ENCODE measurements around the gene CILP2.
A peak's percentile ranks its signal among the peaks of the same experiment; 100 is the strongest.

Gene CILP2

GRCh38 chr19:19504754-19505668, 33.1 kb upstream of the CILP2 start:
- no peak for DNase-seq (ENCODE audit: low spot score)

DNA sequence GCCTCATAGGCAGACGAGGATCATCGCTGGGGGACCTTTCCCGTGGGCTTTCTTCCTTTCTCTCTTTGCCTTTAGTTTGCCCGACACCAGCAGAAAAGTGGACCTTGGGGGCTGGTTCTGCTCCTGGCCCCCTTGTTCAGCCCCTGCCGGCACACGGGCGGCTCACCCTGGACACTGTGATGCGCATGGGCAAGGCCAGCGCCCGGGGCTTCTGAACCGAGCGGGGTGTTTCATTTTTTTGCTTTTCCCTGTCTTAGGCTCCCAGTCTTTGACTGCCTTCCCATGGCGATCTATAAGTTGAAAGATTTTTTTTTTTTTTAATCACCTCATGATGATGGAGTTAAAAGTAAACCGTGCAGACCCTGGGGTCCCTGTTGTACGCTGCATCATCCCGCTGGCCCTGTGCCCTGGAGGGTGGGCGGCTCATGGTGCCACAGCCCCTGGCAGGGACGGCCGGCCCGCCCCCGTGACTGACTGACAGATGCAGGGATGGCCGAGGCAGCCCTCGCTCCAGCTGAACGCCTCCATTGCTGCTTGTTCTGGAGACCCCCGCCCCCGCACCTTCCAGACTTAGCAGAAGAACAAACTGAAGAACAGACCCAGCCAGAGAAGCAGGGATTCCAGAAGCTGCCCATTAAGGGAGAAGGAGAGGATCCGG, 32.3 kb upstream of the CILP2 start:
- no peak for DNase-seq (ENCODE audit: low spot score)

DNA sequence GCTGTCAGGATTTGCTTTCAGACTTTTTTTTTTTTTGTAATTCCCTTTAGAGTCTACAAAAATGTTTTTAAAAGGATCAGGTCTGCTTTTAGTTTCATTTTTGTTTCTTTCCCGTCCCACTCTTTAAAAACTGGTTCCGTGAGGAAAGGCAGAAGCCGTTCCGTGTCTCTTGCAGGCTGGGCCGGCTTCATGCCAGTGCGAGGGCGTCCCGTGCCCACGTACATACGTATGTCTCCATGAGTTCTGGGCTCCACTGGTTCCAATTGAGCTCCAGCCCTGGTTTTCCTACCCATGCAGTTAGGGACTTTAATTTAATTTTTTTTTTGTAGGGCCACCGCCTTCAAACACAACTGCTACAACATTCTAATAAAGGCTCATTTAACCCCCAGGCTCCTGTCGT, 31.5 kb upstream of the CILP2 start:
- no peak for DNase-seq (ENCODE audit: low spot score)

- DNase-seq (ENCODE audit: low spot score), result no peak
Observed at GRCh38 chr19:19507354-19507753, 30.7 kb upstream of the CILP2 start.

GRCh38 chr19:19508217-19508616, 29.8 kb upstream of the CILP2 start:
- no peak for DNase-seq (ENCODE audit: low spot score)

DNA sequence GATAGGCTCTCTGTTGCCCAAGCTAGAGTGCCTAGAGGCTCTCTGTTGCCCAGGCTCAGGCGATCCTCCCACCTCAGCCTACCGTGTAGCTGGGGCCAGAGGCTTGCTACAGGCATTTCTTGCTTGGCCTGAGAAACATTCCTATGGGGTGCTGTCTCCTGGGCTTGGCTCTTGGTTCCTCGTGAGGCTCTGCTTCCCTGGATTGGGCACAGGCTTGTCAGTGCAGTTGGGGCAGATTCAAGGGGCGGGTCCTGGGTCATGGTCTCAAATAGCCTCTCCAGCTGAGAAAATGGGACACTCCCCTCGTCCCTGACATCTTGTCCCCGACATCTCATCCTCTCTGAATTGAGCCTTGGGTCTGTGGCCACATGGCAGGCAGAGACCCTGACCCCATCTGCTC, 27.6 kb upstream of the CILP2 start:
- DNase-seq (ENCODE audit: low spot score), result no peak

DNA sequence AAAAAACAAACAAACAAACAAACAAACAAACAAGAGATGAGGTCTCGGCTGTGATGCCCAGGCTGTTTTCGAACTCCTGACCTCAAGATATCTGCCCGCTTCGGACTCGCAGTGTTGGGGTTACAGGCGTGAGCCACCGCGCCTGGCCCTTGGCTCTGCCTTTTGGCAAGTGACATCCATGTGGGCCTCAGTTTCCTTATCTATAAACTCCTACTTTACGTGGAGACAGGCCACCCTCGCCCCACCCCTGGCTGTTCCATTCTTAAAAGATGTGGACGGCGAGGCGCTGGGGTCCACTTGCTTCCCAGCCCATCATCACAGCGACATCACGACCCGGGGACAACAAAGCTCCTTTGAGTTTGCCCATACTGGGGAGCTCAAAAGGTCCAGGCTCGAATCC, 24.4 kb upstream of the CILP2 start:
- no peak for DNase-seq (ENCODE audit: low spot score)

DNA sequence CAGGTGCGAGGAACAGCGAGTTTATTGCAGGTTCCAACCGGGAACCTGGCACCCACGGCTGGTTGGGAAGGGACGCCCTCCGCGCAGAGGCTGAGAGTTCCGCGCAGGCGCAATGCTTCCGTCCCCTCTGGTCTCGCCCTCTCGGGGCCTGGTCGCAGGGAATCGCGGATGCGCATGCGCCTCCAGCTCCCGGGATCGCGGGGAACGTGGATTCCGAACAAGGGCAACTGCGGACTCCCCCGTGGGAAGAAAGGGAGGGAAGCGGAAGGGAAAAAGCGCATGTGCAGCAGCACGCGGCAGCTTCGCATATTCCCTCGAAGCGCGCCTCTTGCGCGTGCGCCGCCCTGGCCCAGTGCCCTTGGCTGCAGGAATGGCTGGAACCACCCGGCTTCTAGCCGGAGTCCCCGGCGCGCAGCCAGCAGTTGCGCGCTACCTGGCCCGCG, 23.8 kb upstream of the CILP2 start:
- no peak for DNase-seq (ENCODE audit: low spot score)

- DNase-seq (ENCODE audit: low spot score), result no peak
Observed at GRCh38 chr19:19514881-19515641, 23.0 kb upstream of the CILP2 start, which contains the start of gene TSSK6. TSS of gene TSSK6 (minus strand) at chr19:19515548. CDS start at chr19:19515427, 121 bp downstream.

DNA sequence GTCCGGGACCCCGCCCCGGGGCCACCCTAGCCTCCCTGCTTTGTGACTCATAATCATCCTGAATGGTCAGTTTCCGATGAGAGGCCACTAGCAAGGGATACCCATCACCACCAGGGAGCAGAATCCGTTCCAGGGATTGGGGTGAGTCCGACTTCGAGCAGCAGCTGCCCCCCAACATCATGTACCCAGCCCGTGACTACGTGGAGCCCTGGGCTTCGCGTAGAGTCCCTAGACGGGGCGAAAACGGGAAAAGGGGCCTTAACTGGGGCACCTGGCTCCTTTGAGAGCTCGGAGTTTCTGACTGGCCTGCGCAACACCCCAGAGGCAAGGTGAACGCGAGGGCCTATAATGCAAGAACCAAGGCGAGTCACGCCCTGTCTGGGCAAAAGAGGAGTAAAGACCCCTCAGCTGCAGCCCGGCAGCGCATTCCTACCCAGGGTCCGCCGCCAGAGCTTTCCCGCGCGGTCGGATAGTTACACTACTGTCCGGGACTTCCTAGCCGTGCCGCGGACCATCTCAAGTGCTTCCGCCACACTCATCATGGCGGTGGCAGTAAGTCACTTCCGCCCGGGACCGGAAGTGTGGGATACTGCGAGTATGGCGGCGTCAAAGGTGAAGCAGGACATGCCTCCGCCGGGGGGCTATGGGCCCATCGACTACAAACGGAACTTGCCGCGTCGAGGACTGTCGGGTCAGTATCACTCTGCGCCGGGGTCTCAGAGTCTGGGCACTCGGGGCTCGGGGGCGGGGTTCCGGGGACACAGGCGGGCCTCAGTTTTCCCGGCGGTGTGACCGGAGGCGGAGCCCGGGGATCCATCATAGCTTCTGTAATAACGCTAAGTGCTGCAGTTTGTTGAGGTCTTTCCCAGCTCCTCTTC, 22.2 kb upstream of the CILP2 start, which contains the start of gene NDUFA13:
Gene NDUFA13 (plus strand): TSS at position 584 of the 878 bp plus-strand sequence. CDS start 14 bp downstream, at position 598.
- peak; percentile 93 for DNase-seq (ENCODE audit: low spot score)

DNA sequence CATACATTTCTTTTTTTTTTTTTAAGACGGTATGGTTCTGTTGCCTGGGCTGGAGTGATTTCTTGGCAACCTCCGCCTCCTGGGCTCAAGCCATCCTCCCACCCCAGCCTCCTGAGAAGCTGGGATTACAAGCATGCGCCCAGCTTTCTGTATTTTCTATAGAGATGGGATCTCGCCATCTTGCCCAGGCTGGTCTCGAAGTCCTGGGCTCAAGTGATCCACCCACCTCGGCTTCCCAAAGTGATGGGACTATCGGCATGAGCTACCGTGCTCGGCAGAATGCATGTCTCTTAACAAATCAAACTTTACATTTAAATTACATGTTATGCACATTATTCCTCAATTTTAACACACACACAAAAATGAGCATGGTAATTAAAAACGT, 20.8 kb upstream of the CILP2 start:
- no peak for DNase-seq (ENCODE audit: low spot score)

DNA sequence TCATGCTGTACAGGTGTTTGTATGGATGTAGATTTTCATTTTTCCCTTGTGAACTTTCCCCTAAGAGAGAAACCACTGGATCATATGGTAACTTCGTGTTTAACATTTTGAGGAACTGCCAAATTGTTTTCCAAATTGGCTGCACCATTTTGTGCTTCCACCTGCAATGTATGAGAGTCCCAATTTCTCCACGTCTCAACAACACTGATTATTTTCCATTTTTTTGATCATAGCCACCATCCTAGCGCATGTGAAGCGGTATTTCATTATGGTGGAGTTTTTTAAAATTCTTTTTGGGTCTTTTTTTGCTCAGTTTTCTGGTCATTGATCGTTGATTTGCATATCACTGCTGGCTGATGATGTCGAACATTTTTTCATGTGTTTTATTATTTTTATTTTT, 17.1 kb upstream of the CILP2 start:
- DNase-seq (ENCODE audit: low spot score), result no peak

DNA sequence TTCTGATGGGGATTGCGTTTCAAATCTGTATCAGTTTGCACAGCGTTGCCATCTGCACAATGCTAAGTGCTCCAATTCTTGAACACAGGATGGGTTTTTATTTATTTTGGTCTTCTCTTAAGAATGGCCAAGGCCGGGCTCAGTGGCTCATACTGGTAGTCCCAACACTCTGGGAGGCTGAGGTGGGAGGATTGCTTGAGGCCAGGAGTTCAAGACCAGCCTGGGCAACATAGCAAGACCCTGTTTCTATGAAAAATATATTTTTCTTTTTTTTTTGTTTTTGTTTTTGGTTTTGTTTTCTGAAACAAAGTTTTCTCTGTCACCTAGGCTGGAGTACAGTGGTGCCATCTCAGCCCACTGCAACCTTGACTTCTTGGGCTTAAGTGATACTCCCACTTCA, 14.9 kb upstream of the CILP2 start:
- DNase-seq (ENCODE audit: low spot score), result no peak

GRCh38 chr19:19524053-19524452, 14.0 kb upstream of the CILP2 start:
- no peak for DNase-seq (ENCODE audit: low spot score)

DNA sequence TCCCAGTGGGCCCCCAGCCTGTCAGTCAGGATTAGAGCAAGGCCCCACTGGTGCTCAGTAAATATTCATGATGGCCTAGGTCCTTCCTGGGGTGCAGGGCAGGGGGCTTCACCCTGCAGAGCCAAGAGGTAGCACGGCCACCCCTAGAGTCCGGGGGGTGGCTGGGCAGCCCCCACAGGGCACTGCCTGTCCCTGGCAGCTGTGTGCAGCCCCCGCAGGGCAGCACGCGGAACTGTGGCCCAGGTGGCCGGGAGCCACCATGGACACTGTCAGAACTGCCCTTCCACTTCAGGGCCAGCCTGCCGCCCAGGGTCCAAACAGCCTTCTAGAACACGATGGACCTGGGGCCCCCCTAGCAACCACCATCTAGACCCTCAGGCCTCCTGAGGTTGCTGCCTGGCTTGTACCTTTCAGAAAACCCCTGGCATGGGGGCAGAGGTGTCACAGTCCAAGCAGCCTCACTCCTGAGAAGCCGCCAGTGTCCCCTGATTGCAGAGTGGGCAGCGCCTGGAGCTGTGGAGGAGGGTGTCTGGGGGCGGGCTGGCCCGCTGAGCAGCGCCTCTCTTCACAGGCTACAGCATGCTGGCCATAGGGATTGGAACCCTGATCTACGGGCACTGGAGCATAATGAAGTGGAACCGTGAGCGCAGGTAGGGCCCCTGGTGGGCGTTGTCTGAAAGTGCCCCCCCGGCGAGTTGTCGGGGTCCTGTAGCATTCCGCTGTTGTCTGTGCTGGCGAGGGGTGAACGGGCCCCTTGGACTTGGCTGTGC, 12.3 kb upstream of the CILP2 start:
- no peak for DNase-seq (ENCODE audit: low spot score)

- DNase-seq (ENCODE audit: low spot score), result no peak
Observed at GRCh38 chr19:19526581-19527370, 11.3 kb upstream of the CILP2 start.

- no peak for DNase-seq (ENCODE audit: low spot score)
Observed at GRCh38 chr19:19527371-19527656, 10.8 kb upstream of the CILP2 start.

GRCh38 chr19:19527674-19528625, 10.1 kb upstream of the CILP2 start:
- no peak for DNase-seq (ENCODE audit: low spot score)
